Esophagus muscularis mucosa (tissue), 4 donors: ENCODE data around the gene NTN3. TPM values are rescaled to one million over a fixed set of nuclear protein-coding genes. Genes with fewer than 3 reads are reported as not detected.

Source experiments
- DNase-seq: peaks from one replicate; pipeline ENCODE4 v3.0.0-alpha.2; 2017; ENCODE audit errors: extremely low spot score
- H3K27ac ChIP-seq, 4 donors: fragments of 200-600 bp; sonication (generic); replicated peaks in 1 of 4; 1 replicate in 3 of 4; 2 replicates in 1 of 4; pipeline ENCODE4 v1.5.1; 2016 to 2019; ENCODE audit warnings: mild to moderate bottlenecking in 1 of 4
- H3K27me3 ChIP-seq, 4 donors: fragments of 200-600 bp; sonication (generic); one replicate each; pipeline versions ENCODE4 v1.5.1 to v1.6.0; 2016 to 2019
- H3K36me3 ChIP-seq, 4 donors: fragments of 200-600 bp; sonication (generic); one replicate each; pipeline ENCODE4 v1.5.1; 2016 to 2019
- H3K4me1 ChIP-seq, 4 donors: fragments of 200-600 bp; sonication (generic); one replicate each; pipeline ENCODE4 v1.5.1; 2016 to 2019
- H3K4me3 ChIP-seq, 4 donors: fragments of 200-600 bp; sonication (generic); 1 replicate in 2 of 4; 2 replicates in 2 of 4; pipeline ENCODE4 v1.5.1; 2016 to 2019; ENCODE audit warnings: mild to moderate bottlenecking in 4 of 4, moderate library complexity in 1 of 4
- H3K9me3 ChIP-seq, 4 donors: fragments of 200-600 bp; sonication (generic); 1 replicate in 3 of 4; 2 replicates in 1 of 4; pipeline ENCODE4 v1.5.1; 2016 to 2019
- EP300 ChIP-seq: sonication (generic); formaldehyde crosslinking; IDR thresholded peaks from one replicate; pipeline ENCODE4 v1.6.1; 2017; ENCODE audit warnings: antibody characterized with exemption
- POLR2A ChIP-seq: fragments of 450-650 bp; IDR thresholded peaks from one replicate; pipeline ENCODE4 v1.6.1; 2017; ENCODE audit warnings: antibody characterized with exemption, moderate library complexity, mild to moderate bottlenecking, low read depth
- POLR2AphosphoS5 ChIP-seq, 2 donors: sonication (generic); formaldehyde crosslinking; IDR thresholded peaks; one replicate each; pipeline ENCODE4 v1.6.1; 2017; ENCODE audit warnings: antibody characterized with exemption in 2 of 2
- WGBS: methylation state at CpG from one replicate; pipeline ENCODE4 v1.1.5; 2018; 5-methylcytosine and 5-hydroxymethylcytosine counted together
- intact Hi-C: fragments of 100-400 bp; cut with DNase I; formaldehyde crosslinking; loops from one replicate; pipeline ENCODE4 v1.15.1; 2023
- total RNA-seq, 4 donors: library from RNA; depleted of rRNA; stranded (reverse); fragments of >200 nt; gene quantifications; one replicate each; pipeline versions ENCODE4 v1.1.0 to v1.2.1, GENCODE V29; 2016
- TF ChIP-seq, protein P1 (sequence below), 3 experiments: fragments of 200-600 bp in 2 of 3; fragments of 450-650 bp in 1 of 3; sonication (generic) in 2 of 3; IDR thresholded peaks; one replicate each; pipeline ENCODE4 v1.5.1; 2017 to 2019; ENCODE audit warnings: antibody characterized with exemption in 3 of 3, mild to moderate bottlenecking in 2 of 3, moderate library complexity in 1 of 3

The NTN3 gene
- total RNA-seq, 4 donors from 2014 or later, result 0.19 to 0.42 (median 0.29) TPM; not detected in 1

DNA sequence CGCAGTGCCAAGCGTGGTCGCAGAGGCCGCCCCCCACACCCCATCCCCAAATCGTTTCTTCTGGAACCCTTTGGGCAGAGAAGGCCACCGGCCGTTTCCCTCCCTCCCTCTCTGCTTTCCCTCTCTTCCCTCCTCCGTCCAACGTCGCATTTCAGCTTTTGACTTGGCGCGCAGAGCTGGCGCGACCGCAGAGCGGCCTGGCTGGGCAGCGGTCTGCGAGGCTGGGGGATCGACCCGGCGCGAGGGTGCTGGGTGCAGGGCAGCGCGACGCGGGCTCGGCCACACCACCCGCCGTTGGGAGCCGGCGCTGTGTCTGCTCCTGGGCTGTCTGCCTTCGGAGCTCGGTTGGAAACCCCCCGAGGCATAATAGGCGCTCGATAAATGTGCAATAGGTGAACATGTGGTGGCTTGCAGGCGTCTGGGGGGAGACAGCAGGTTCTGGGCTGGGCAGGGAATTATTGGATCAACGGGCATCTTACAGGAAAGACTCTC lies 2.8 kb upstream of the NTN3 start:
- H3K9me3 ChIP-seq, result no peaks in the 10 kb centered on the region
- peak overlapping the region in 3 of 4 donors; percentile 58 to 66 (median 61) for H3K27ac ChIP-seq
- intact Hi-C loops, result no loop called here
- peaks cover 41 to 64% (median 51%) of the 10 kb centered on the region in 4 donors for H3K4me1 ChIP-seq
- no peaks in the 10 kb centered on the region for H3K36me3 ChIP-seq
- H3K4me3 ChIP-seq, result peak overlapping the region; percentile 58 to 74 (median 66)
- 3% methylated on average over 16 of the region's 38 CpGs for WGBS
- DNase-seq, result no peak
- peaks cover 17 to 64% (median 37%) of the 10 kb centered on the region in 4 donors for H3K27me3 ChIP-seq
- TF ChIP-seq, protein P1, sequence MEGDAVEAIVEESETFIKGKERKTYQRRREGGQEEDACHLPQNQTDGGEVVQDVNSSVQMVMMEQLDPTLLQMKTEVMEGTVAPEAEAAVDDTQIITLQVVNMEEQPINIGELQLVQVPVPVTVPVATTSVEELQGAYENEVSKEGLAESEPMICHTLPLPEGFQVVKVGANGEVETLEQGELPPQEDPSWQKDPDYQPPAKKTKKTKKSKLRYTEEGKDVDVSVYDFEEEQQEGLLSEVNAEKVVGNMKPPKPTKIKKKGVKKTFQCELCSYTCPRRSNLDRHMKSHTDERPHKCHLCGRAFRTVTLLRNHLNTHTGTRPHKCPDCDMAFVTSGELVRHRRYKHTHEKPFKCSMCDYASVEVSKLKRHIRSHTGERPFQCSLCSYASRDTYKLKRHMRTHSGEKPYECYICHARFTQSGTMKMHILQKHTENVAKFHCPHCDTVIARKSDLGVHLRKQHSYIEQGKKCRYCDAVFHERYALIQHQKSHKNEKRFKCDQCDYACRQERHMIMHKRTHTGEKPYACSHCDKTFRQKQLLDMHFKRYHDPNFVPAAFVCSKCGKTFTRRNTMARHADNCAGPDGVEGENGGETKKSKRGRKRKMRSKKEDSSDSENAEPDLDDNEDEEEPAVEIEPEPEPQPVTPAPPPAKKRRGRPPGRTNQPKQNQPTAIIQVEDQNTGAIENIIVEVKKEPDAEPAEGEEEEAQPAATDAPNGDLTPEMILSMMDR (IDR thresholded peaks at IDR 0.05), result no peak
- TF ChIP-seq POLR2A, result no peak

DNA sequence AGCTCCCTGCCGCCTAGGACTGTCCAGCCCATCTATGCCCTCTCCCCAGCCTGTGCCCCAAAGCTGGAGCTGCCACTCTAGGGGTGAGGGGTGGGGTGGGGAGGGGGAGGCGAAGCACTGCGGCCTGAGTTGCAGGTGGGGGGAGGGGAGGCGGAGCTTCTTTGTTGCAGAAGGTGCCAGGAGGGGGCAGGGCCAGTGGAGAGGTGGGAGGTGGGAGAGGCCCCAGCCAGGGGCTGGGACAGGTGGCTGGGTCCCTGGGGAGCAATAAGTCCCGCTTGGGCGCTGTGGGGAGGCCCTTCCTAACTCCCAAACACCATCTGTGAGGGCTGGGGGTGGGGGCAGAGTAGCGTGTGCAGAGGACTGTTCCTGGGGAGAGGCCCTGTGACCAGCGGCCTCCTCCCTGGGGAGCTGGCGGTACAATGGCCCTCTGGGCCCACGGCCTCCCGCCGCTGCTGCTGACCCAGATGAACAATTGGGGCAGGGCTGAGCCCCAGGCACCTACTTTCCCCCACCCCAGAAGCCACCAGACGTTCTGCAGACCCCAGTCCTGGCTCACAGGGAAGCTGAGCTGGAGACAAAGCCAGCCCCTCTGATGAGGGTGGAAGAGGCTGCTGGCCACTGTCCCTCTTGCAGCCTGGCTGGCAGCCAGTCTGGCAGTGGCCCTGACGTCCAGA lies 2.2 kb upstream of the NTN3 start:
- H3K9me3 ChIP-seq, result no peaks in the 10 kb centered on the region
- peaks cover 45 to 70% (median 56%) of the 10 kb centered on the region in 4 donors for H3K4me1 ChIP-seq
- intact Hi-C loops, result no loop called here
- peaks cover 17 to 68% (median 37%) of the 10 kb centered on the region in 4 donors for H3K27me3 ChIP-seq
- 18% methylated on average over 5 of the region's 14 CpGs for WGBS
- TF ChIP-seq EP300 (no peak), POLR2AphosphoS5 (IDR thresholded peaks at IDR 0.05) (no peak), POLR2A (no peak)
- TF ChIP-seq, protein P1 (IDR thresholded peaks at IDR 0.05), result no peak
- no peak overlapping the region for H3K27ac ChIP-seq
- no peaks in the 10 kb centered on the region for H3K36me3 ChIP-seq
- DNase-seq, result no peak
- H3K4me3 ChIP-seq, result peak overlapping the region; percentile 58 to 74 (median 66)

DNA sequence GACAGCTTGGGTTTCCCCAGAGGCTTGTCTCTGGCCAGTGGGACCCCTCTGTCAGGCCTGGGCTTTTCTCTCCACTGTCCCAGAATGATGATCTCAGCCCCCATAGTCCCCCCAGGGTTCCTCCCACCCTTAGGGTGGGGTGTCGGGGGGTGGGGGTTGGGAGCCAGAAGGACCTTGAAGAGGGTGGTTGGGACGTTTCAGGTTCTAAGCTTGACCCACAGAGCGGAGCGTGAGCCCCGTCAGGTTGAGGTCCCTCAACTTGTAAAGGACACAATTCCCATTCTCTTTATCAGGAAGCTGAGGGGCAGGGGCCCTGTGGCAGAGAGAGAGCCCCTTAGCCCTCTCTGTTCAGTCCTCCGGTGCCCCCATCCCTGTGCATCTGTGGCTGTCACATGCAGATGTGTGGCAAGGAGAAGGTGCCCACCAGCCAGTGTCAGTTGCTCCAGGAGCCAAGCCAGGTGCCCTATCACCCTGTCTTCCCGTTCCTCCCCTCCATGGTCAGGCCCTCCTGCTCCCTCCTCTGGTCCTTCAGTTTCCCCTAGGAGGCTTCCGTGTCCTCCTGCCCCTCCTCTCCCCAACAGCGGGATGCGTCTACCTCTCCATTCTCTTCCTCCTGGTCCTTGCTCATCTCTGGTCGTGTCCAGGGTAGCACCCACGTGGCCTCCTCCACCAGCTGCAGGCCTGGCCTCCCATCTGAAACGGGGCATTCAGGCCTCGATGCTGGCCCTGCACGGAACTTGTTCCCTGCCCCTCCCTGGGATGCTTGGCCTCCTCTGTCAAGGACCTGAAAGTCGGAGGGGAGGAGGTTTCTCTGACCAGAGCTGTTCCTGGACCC lies 1.5 kb upstream of the NTN3 start:
- Histone ChIP-seq H3K9me3 (no peaks in the 10 kb centered on the region), H3K4me3 (no peak overlapping the region), H3K27ac (no peak overlapping the region), H3K36me3 (no peaks in the 10 kb centered on the region), H3K4me1 (peaks cover 45 to 77% (median 63%) of the 10 kb centered on the region in 4 donors), H3K27me3 (peaks cover 17 to 68% (median 37%) of the 10 kb centered on the region in 4 donors)
- intact Hi-C loops, result no loop called here
- no peak for DNase-seq
- TF ChIP-seq POLR2A, result no peak
- TF ChIP-seq, protein P1 (IDR thresholded peaks at IDR 0.05), result no peak
- TF ChIP-seq EP300, result no peak
- no peak for TF ChIP-seq POLR2AphosphoS5 (IDR thresholded peaks at IDR 0.05)
- WGBS, result 71% methylated on average over 14 of the region's 16 CpGs

DNA sequence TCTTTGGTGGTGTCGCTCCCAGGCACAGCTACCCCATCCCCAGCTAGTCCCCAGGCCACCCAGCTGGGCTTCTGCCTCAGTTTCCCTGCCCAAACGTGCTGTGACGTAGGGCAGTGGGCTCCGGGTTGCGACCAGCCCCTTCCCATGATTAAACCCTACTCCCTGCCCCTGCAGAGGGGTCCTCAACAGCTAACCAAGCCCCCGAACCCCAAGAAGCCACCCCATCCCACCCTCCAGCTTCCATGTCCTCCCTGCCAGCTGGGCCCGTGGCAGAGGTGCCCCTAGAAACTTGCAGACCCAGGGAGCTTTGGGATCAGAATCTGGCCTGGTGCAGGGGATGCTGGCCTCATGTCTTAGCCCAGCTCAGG lies 879 bp upstream of the NTN3 start:
- H3K4me3 ChIP-seq, result no peak overlapping the region
- DNase-seq, result no peak
- no peak overlapping the region for H3K27ac ChIP-seq
- no peak for TF ChIP-seq POLR2A
- 70% methylated on average over 4 of the region's 7 CpGs for WGBS
- H3K36me3 ChIP-seq, result no peaks in the 10 kb centered on the region
- peaks cover 45 to 79% (median 64%) of the 10 kb centered on the region in 4 donors for H3K4me1 ChIP-seq
- H3K27me3 ChIP-seq, result peaks cover 17 to 68% (median 37%) of the 10 kb centered on the region in 4 donors
- no peaks in the 10 kb centered on the region for H3K9me3 ChIP-seq
- intact Hi-C loops, result no loop called here

DNA sequence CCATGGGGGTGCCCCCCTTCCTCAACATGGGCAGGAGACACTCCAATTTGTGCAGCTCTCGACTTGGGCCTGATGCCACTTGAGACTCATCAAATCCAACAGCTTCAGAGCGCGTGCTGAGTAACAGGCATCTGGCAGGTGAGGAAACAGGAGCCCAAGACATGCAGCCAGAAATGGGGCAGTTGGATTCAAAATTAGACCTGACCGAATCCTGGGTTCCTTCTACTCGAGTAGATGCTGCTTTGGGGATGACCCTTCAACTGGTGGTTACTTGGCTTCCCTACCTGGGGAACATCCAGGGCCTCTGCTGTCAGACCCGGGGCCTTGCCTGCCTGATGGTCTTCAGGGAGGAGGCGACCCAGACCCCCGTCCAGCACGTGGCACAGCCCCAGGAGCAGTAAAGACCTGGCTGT lies 488 bp upstream of the NTN3 start:
- peaks cover 48 to 83% (median 68%) of the 10 kb centered on the region in 4 donors for H3K4me1 ChIP-seq
- intact Hi-C loops, result no loop called here
- H3K9me3 ChIP-seq, result no peaks in the 10 kb centered on the region
- no peak for DNase-seq
- TF ChIP-seq, protein P1 (IDR thresholded peaks at IDR 0.05), result no peak
- TF ChIP-seq EP300 (no peak), POLR2A (no peak)
- H3K4me3 ChIP-seq, result peak overlapping the region in 3 of 4 donors; percentile 39 to 53 (median 43)
- no peak overlapping the region for H3K27ac ChIP-seq
- peaks cover 17 to 68% (median 37%) of the 10 kb centered on the region in 4 donors for H3K27me3 ChIP-seq
- WGBS, result 49% methylated on average over 2 of the region's 9 CpGs
- H3K36me3 ChIP-seq, result no peaks in the 10 kb centered on the region
